Neuronal stem cell (in vitro differentiated cells): ENCODE measurements around the gene CPLANE2.
A peak's percentile ranks its signal among the peaks of the same experiment; 100 is the strongest.

Source experiments
- DNase-seq: peaks from one replicate; pipeline ENCODE4 v3.0.0-alpha.2; 2013; ENCODE audit warnings: low spot score
- H2AFZ ChIP-seq: one replicate; pipeline ENCODE4 v1.6.1; 2013; ENCODE audit warnings: mild to moderate bottlenecking, low read length, inconsistent platforms
- H2AK5ac ChIP-seq: 2 replicates; pipeline ENCODE4 v1.6.1; 2013; ENCODE audit warnings: low read depth, mild to moderate bottlenecking, inconsistent platforms, low read length, moderate library complexity, mixed read lengths
- H2BK120ac ChIP-seq: 2 replicates; pipeline ENCODE4 v1.6.1; 2013; ENCODE audit warnings: low read depth, mild to moderate bottlenecking, inconsistent platforms, low read length, moderate library complexity, mixed read lengths
- H2BK12ac ChIP-seq: one replicate; pipeline ENCODE4 v1.6.1; 2013; ENCODE audit warnings: low read length, inconsistent platforms
- H2BK15ac ChIP-seq: 2 replicates; pipeline ENCODE4 v1.6.1; 2013; ENCODE audit warnings: mild to moderate bottlenecking, low read length, inconsistent platforms, mixed read lengths
- H2BK5ac ChIP-seq: one replicate; pipeline ENCODE4 v1.6.1; 2013; ENCODE audit warnings: inconsistent platforms, mild to moderate bottlenecking, low read length, moderate library complexity
- H3K14ac ChIP-seq: one replicate; pipeline ENCODE4 v1.6.1; 2013; ENCODE audit warnings: low read length, inconsistent platforms
- H3K18ac ChIP-seq: 2 replicates; pipeline ENCODE4 v1.6.1; 2013; ENCODE audit warnings: low read length, inconsistent platforms
- H3K23ac ChIP-seq: 2 replicates; pipeline ENCODE4 v1.6.1; 2013; ENCODE audit warnings: low read depth, mild to moderate bottlenecking, mixed read lengths, low read length, inconsistent platforms; ENCODE audit not compliant: poor library complexity
- H3K27ac ChIP-seq: replicated peaks from 3 replicates; pipeline ENCODE4 v1.5.1; 2013; ENCODE audit warnings: low read length, inconsistent platforms
- H3K27me3 ChIP-seq, 3 experiments: 2 replicates each; pipeline ENCODE4 v1.6.1; 2013; ENCODE audit warnings: low read length in 3 of 3, mild to moderate bottlenecking in 2 of 3, inconsistent platforms in 1 of 3, low read depth in 1 of 3, mixed read lengths in 1 of 3, moderate library complexity in 1 of 3; ENCODE audit not compliant: control insufficient read depth in 3 of 3, insufficient read depth in 3 of 3
- H3K36me3 ChIP-seq, 2 donors: replicated peaks in 1 of 2; 2 replicates each; pipeline ENCODE4 v1.6.1; 2013; ENCODE audit warnings: low read length in 2 of 2; ENCODE audit not compliant: control insufficient read depth in 2 of 2, insufficient read depth in 2 of 2
- H3K4ac ChIP-seq: 2 replicates; pipeline ENCODE4 v1.6.1; 2013; ENCODE audit warnings: inconsistent platforms, mild to moderate bottlenecking, low read length, moderate library complexity
- H3K4me1 ChIP-seq, 2 donors: 1 replicate in 1 of 2; 2 replicates in 1 of 2; pipeline ENCODE4 v1.6.1; 2013; ENCODE audit warnings: low read length in 2 of 2, low read depth in 1 of 2; ENCODE audit not compliant: control insufficient read depth in 2 of 2, insufficient read depth in 1 of 2
- H3K4me2 ChIP-seq: one replicate; pipeline ENCODE4 v1.6.1; 2013; ENCODE audit warnings: mild to moderate bottlenecking, low read length, inconsistent platforms; ENCODE audit not compliant: insufficient read depth, poor library complexity, severe bottlenecking
- H3K4me3 ChIP-seq, 2 donors: 2 replicates each; pipeline ENCODE4 v1.5.1; 2013; ENCODE audit warnings: low read length in 2 of 2, mild to moderate bottlenecking in 2 of 2, inconsistent platforms in 1 of 2, moderate library complexity in 1 of 2
- H3K79me1 ChIP-seq: one replicate; pipeline ENCODE4 v1.6.1; 2013; ENCODE audit warnings: low read depth, mild to moderate bottlenecking, inconsistent platforms, low read length, moderate library complexity
- H3K9ac ChIP-seq: one replicate; pipeline ENCODE4 v1.6.1; 2013; ENCODE audit warnings: mild to moderate bottlenecking, low read depth, low read length, inconsistent platforms; ENCODE audit not compliant: poor library complexity
- H3K9me3 ChIP-seq, 2 donors: replicated peaks in 1 of 2; 2 replicates each; pipeline versions ENCODE3 to v1.6.1; 2013; ENCODE audit warnings: low read length in 2 of 2, mild to moderate bottlenecking in 2 of 2, inconsistent platforms in 1 of 2, low read depth in 1 of 2, mixed read lengths in 1 of 2, moderate library complexity in 1 of 2; ENCODE audit not compliant: control insufficient read depth in 2 of 2, insufficient read depth in 1 of 2
- H4K8ac ChIP-seq: one replicate; pipeline ENCODE4 v1.6.1; 2013; ENCODE audit warnings: low read depth, mild to moderate bottlenecking, inconsistent platforms, low read length, moderate library complexity
- H4K91ac ChIP-seq: one replicate; pipeline ENCODE4 v1.6.1; 2013; ENCODE audit warnings: low read length, low read depth, mild to moderate bottlenecking, inconsistent platforms; ENCODE audit not compliant: poor library complexity
- WGBS, 2 donors: extraction: QIAGEN DNeasy Blood & Tissue Kit; methylation state at CpG; one replicate each; pipeline ENCODE4 v1.1.7; 2013; ENCODE audit warnings: missing lambda C conversion rate in 2 of 2, mixed read lengths in 1 of 2; ENCODE audit not compliant: insufficient read length in 2 of 2, insufficient replicate concordance in 1 of 2; ENCODE audit errors: extremely low coverage in 2 of 2; 5-methylcytosine and 5-hydroxymethylcytosine counted together

The CPLANE2 gene

DNA sequence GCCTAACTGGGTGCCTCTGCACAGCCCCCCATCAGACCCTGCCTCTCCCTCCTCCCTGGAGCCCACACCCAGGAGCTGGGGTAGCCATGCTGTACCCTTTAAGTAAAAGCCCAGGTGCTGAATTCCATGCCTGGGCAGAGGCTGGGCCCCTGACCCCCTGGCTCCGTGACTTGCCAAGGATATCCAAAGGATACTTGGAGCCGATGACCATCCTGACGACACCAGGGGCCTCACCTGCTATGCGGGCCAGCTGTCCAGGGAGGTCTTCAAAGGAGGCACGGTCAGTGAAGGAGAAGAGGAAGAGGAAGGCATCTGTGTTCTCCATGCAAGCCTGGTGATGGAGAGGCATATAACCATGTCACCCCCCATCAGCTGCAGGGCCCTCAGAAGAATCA is 4.7 kb downstream of the CPLANE2 start:
- H3K36me3 ChIP-seq = peaks cover 0 to 2% of the 10 kb centered on the region in 2 donors
- no peak overlapping the region for H3K4me2 ChIP-seq
- peak overlapping the region; percentile 25 for H3K23ac ChIP-seq
- H3K9me3 ChIP-seq = peaks cover under 1 to 1% of the 10 kb centered on the region in 2 donors
- H3K4me3 ChIP-seq = no peak overlapping the region
- peak overlapping the region; percentile 37 for H3K9ac ChIP-seq
- H3K27me3 ChIP-seq = peaks cover 13 to 23% (median 20%) of the 10 kb centered on the region in 3 experiments
- H2BK15ac ChIP-seq = no peak overlapping the region
- H4K91ac ChIP-seq = peak overlapping the region; percentile 3
- H3K27ac ChIP-seq = no peak overlapping the region
- H3K18ac ChIP-seq = no peak overlapping the region
- no peak overlapping the region for H2BK5ac ChIP-seq
- H4K8ac ChIP-seq = no peak overlapping the region
- H2AK5ac ChIP-seq = no peak overlapping the region
- H2AFZ ChIP-seq = no peak overlapping the region
- H3K4me1 ChIP-seq = peaks cover 7 to 9% of the 10 kb centered on the region in 2 donors
- DNase-seq = no peak
- H2BK12ac ChIP-seq = no peak overlapping the region
- H2BK120ac ChIP-seq = peak overlapping the region; percentile 22
- no peak overlapping the region for H3K14ac ChIP-seq
- no peak overlapping the region for H3K4ac ChIP-seq
- H3K79me1 ChIP-seq = no peaks in the 10 kb centered on the region
- no CpG with 5 or more reads among the region's 5 CpGs for WGBS, 2 donors

DNA sequence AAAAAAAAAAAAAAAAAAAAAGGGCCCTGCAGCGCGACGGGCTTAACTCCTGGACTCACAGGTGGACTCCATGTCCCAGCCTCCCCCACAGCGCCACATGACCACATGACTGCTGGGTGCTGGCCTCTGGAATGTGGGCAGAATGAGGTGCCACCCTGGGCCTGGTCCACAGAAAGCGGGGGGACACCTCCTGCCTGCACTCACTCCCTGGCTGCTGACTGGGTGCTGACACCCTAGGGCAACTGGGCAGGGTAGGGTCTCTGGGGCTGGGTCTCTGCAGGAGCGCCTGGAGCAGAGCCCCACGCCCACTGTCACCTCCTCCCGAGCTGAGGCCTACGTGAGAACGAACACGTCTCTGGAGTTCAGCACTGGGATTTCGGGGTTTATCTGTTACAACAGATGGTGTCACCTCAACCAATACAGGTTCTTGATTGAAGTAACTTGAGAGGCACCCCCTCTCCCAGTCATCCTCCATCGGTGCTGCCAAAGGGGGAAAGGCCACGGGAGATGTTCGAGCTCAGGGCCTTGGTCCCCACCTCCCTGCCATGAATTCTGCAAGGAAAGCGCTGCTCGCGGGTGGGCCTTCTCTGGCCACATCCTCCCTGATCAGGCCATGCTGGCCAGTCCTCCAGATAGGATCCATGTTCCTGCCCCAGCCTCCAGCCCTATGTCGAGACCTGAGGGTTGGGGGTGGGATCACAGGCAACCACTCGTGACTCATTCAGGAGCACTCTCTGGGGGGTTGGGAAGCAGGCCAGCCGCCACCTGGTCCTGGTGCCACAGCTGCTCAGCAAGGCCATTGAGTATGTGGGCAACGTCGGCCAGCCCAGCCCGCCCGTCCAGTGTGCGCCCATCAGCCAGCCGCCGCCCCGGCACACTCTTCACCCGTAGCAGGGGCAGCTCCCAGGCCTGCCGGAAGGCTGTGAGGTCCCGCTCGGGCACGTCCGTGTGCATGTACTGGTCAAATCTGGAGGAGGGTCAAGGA is 5.4 kb downstream of the CPLANE2 start:
- H3K18ac ChIP-seq = peak overlapping the region; percentile 31
- no peak overlapping the region for H3K4ac ChIP-seq
- peak overlapping the region; percentile 60 for H2AK5ac ChIP-seq
- H3K4me1 ChIP-seq = peaks cover 8 to 11% of the 10 kb centered on the region in 2 donors
- H3K14ac ChIP-seq = peak overlapping the region; percentile 14
- H4K8ac ChIP-seq = no peak overlapping the region
- no peak overlapping the region for H3K4me2 ChIP-seq
- WGBS, 2 donors = no CpG with 5 or more reads among the region's 35 CpGs
- peaks cover 18 to 30% (median 27%) of the 10 kb centered on the region in 3 experiments for H3K27me3 ChIP-seq
- H2BK120ac ChIP-seq = peak overlapping the region; percentile 22
- H2AFZ ChIP-seq = no peak overlapping the region
- H2BK12ac ChIP-seq = no peak overlapping the region
- H3K9me3 ChIP-seq = peaks cover 4% of the 10 kb centered on the region in 2 donors
- H3K79me1 ChIP-seq = no peaks in the 10 kb centered on the region
- H4K91ac ChIP-seq = peak overlapping the region; percentile 3
- no peak overlapping the region for H2BK5ac ChIP-seq
- peak overlapping the region; percentile 94 for H3K23ac ChIP-seq
- peaks cover 0 to 2% of the 10 kb centered on the region in 2 donors for H3K36me3 ChIP-seq
- no peak overlapping the region for H3K27ac ChIP-seq
- DNase-seq = no peak
- peak overlapping the region; percentile 64 for H2BK15ac ChIP-seq
- H3K4me3 ChIP-seq = no peak overlapping the region
- H3K9ac ChIP-seq = peak overlapping the region; percentile 37

DNA sequence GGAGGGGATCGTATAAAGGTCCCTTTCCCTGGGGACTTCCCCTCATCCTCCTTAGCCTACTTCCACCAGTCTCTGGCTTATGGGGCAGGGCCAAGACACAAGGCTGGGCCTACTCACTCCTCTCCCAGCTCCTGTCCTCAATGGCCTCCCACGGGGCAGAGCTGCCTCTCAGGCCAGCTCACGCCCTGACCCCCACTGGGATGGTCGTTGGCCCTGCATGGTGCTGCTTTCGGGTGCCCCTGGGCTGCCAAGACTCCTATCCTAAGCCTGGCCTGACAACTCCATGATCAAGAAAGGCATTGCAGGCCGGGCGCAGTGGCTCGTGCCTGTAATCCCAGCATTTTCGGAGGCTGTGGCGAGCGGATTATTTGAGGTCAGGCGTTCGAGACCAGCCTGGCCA is 6.2 kb downstream of the CPLANE2 start:
- Histone ChIP-seq H2AK5ac (peak overlapping the region; percentile 34), H3K36me3 (peaks cover 0 to 2% of the 10 kb centered on the region in 2 donors), H3K9ac (no peak overlapping the region), H4K91ac (no peak overlapping the region), H3K27ac (no peak overlapping the region), H2BK15ac (no peak overlapping the region), H2BK120ac (no peak overlapping the region), H2AFZ (no peak overlapping the region), H3K14ac (peak overlapping the region; percentile 6), H3K4ac (no peak overlapping the region), H3K79me1 (peaks cover 2% of the 10 kb centered on the region), H2BK12ac (no peak overlapping the region), H3K4me1 (peaks cover 5 to 6% of the 10 kb centered on the region in 2 donors), H3K23ac (no peak overlapping the region), H3K9me3 (peaks cover 13% of the 10 kb centered on the region in 2 donors), H3K4me2 (no peak overlapping the region), H3K27me3 (peaks cover 27 to 39% (median 36%) of the 10 kb centered on the region in 3 experiments), H2BK5ac (peak overlapping the region; percentile 46), H3K18ac (no peak overlapping the region), H3K4me3 (no peak overlapping the region), H4K8ac (no peak overlapping the region)
- DNase-seq = no peak
- WGBS, 2 donors = no CpG with 5 or more reads among the region's 13 CpGs
